H1 (cell line): Measurements from ENCODE around the gene SUGT1. TPM values are rescaled to one million over a fixed set of nuclear protein-coding genes. Genes with fewer than 3 reads are reported as not detected.

ENCODE experiments used
- CTCF ChIA-PET: fragments of 300-600 bp; sonication (Branson Sonifier 250); formaldehyde crosslinking; loops from one replicate; lab custom pipeline; 2021; ENCODE audit not compliant: partially characterized antibody; lab: Charles Lee
- POLR2A ChIA-PET: fragments of 300-600 bp; sonication (Branson Sonifier 250); formaldehyde crosslinking; loops from one replicate; lab custom pipeline; 2021; ENCODE audit warnings: inconsistent platforms; ENCODE audit not compliant: partially characterized antibody; lab: Charles Lee
- DNase-seq, 2 experiments: peaks; one replicate each; pipeline versions ENCODE4 v3.0.0 to v3.0.0-alpha.2; 2010 to 2022; ENCODE audit warnings: low spot score in 2 of 2, low read depth in 1 of 2, mixed read lengths in 1 of 2
- FAIRE-seq: peaks from 2 replicates; lab custom pipeline; 2011; peaks lifted over from hg19 to GRCh38; lab: Jason Lieb, UNC
- H2AFZ ChIP-seq: 2 replicates; pipeline ENCODE4 v1.8.1; 2012; ENCODE audit warnings: low read length, inconsistent platforms
- H2AK5ac ChIP-seq: 2 replicates; pipeline ENCODE4 v1.6.1; 2013; ENCODE audit warnings: low read depth, low read length
- H2BK120ac ChIP-seq: replicated peaks from 2 replicates; pipeline ENCODE3; 2013; ENCODE audit warnings: low read depth, low read length, inconsistent platforms
- H2BK12ac ChIP-seq: 2 replicates; pipeline ENCODE4 v1.6.1; 2013; ENCODE audit warnings: low read depth, low read length
- H2BK15ac ChIP-seq: 2 replicates; pipeline ENCODE4 v1.6.1; 2013; ENCODE audit warnings: low read length
- H2BK20ac ChIP-seq: 2 replicates; pipeline ENCODE4 v1.6.1; 2013; ENCODE audit warnings: low read length
- H2BK5ac ChIP-seq: 2 replicates; pipeline ENCODE4 v1.6.1; 2013; ENCODE audit warnings: low read depth, low read length
- H3K14ac ChIP-seq: 2 replicates; pipeline ENCODE4 v1.6.1; 2013; ENCODE audit warnings: inconsistent platforms; ENCODE audit not compliant: insufficient read length
- H3K18ac ChIP-seq: 2 replicates; pipeline ENCODE4 v1.6.1; 2013; ENCODE audit warnings: low read length; ENCODE audit errors: extremely low read depth
- H3K23ac ChIP-seq: 2 replicates; pipeline ENCODE4 v1.6.1; 2013; ENCODE audit warnings: inconsistent platforms; ENCODE audit not compliant: insufficient read length
- H3K23me2 ChIP-seq: 2 replicates; pipeline ENCODE4 v1.6.1; 2013; ENCODE audit warnings: low read depth, low read length
- H3K27ac ChIP-seq: 2 replicates; pipeline ENCODE4 v1.6.1; 2011; ENCODE audit warnings: low read depth, low read length, inconsistent platforms
- H3K27me3 ChIP-seq, 4 experiments: replicated peaks in 1 of 4; 1 replicate in 1 of 4; 2 replicates in 3 of 4; pipeline versions ENCODE4 v1.6.1 to v1.8.1; 2011 to 2013; ENCODE audit warnings: low read length in 3 of 4, mild to moderate bottlenecking in 3 of 4, inconsistent platforms in 2 of 4, mixed read lengths in 2 of 4, moderate library complexity in 1 of 4; ENCODE audit not compliant: control insufficient read depth in 3 of 4, insufficient read depth in 3 of 4; ENCODE audit errors: extremely low read depth in 1 of 4
- H3K36me3 ChIP-seq, 4 experiments: 2 replicates each; pipeline versions ENCODE4 v1.6.1 to v1.8.1; 2011 to 2013; ENCODE audit warnings: mild to moderate bottlenecking in 4 of 4, low read length in 3 of 4, moderate library complexity in 2 of 4, control low read depth in 1 of 4, inconsistent platforms in 1 of 4; ENCODE audit not compliant: insufficient read depth in 4 of 4, control insufficient read depth in 2 of 4
- H3K4ac ChIP-seq: replicated peaks from 2 replicates; pipeline ENCODE3; 2013; ENCODE audit warnings: low read length, low read depth, mixed read lengths, inconsistent platforms; ENCODE audit not compliant: insufficient read length
- H3K4me1 ChIP-seq, 4 experiments: replicated peaks in 1 of 4; 1 replicate in 1 of 4; 2 replicates in 3 of 4; pipeline versions ENCODE4 v1.6.1 to v1.8.1; 2011 to 2013; ENCODE audit warnings: low read length in 3 of 4, inconsistent platforms in 2 of 4, mixed read lengths in 1 of 4; ENCODE audit not compliant: insufficient read depth in 4 of 4, control insufficient read depth in 3 of 4
- H3K4me2 ChIP-seq, 2 experiments: 2 replicates each; pipeline versions ENCODE4 v1.6.1 to v1.8.1; 2011 to 2013; ENCODE audit warnings: low read depth in 2 of 2, low read length in 2 of 2, control low read depth in 1 of 2, inconsistent platforms in 1 of 2, mild to moderate bottlenecking in 1 of 2; ENCODE audit not compliant: insufficient read depth in 1 of 2
- H3K4me3 ChIP-seq, 4 experiments: fragments of 200-600, 300-600 bp in 1 of 4; sonication (generic), shearing (Covaris generic), sonication (Bioruptor Twin) in 1 of 4; 2 replicates each; pipeline versions ENCODE4 v1.5.1 to v1.8.1; 2011 to 2016; ENCODE audit warnings: low read length in 4 of 4, low read depth in 3 of 4, control low read depth in 2 of 4, inconsistent platforms in 2 of 4, mild to moderate bottlenecking in 2 of 4, mixed read lengths in 1 of 4, moderate library complexity in 1 of 4; ENCODE audit not compliant: insufficient read depth in 2 of 4; ENCODE audit errors: extremely low read depth in 1 of 4
- H3K56ac ChIP-seq: replicated peaks from 2 replicates; pipeline ENCODE3; 2013; ENCODE audit warnings: low read depth, mild to moderate bottlenecking, mixed read lengths, low read length, inconsistent platforms; ENCODE audit not compliant: insufficient read length
- H3K79me1 ChIP-seq: 2 replicates; pipeline ENCODE4 v1.6.1; 2013; ENCODE audit warnings: low read depth, low read length, control low read depth
- H3K79me2 ChIP-seq, 2 experiments: 2 replicates each; pipeline versions ENCODE4 v1.6.1 to v1.8.1; 2012 to 2013; ENCODE audit warnings: low read length in 2 of 2, mild to moderate bottlenecking in 2 of 2, inconsistent platforms in 1 of 2; ENCODE audit not compliant: insufficient read depth in 2 of 2, control insufficient read depth in 1 of 2
- H3K9ac ChIP-seq, 4 experiments: replicated peaks in 1 of 4; 1 replicate in 1 of 4; 2 replicates in 3 of 4; pipeline versions ENCODE4 v1.6.1 to v1.8.1; 2011 to 2013; ENCODE audit warnings: low read depth in 3 of 4, low read length in 3 of 4, control low read depth in 2 of 4, mild to moderate bottlenecking in 2 of 4, moderate library complexity in 2 of 4, inconsistent platforms in 1 of 4; ENCODE audit errors: extremely low read depth in 1 of 4
- H3K9me3 ChIP-seq, 2 experiments: 2 replicates each; pipeline versions ENCODE4 v1.6.1 to v1.8.1; 2012 to 2013; ENCODE audit warnings: mild to moderate bottlenecking in 2 of 2, moderate library complexity in 2 of 2, control low read depth in 1 of 2, inconsistent platforms in 1 of 2, low read depth in 1 of 2, low read length in 1 of 2, mixed read lengths in 1 of 2; ENCODE audit not compliant: insufficient read depth in 2 of 2
- H4K20me1 ChIP-seq, 2 experiments: replicated peaks in 1 of 2; 2 replicates each; pipeline versions ENCODE3 to v1.8.1; 2011 to 2013; ENCODE audit warnings: inconsistent platforms in 2 of 2, low read length in 2 of 2, mild to moderate bottlenecking in 1 of 2; ENCODE audit not compliant: insufficient read depth in 2 of 2, control insufficient read depth in 1 of 2
- H4K5ac ChIP-seq: 2 replicates; pipeline ENCODE4 v1.6.1; 2013; ENCODE audit warnings: low read length, low read depth, mixed read lengths, inconsistent platforms; ENCODE audit not compliant: insufficient read length
- H4K8ac ChIP-seq: 2 replicates; pipeline ENCODE4 v1.8.0; 2013; ENCODE audit warnings: mild to moderate bottlenecking, moderate library complexity, low read length, inconsistent platforms; ENCODE audit not compliant: insufficient read depth; ENCODE audit errors: extremely low read depth
- H4K91ac ChIP-seq: replicated peaks from 2 replicates; pipeline ENCODE3; 2013; ENCODE audit warnings: low read length, mixed read lengths, inconsistent platforms; ENCODE audit not compliant: insufficient read length
- CHD1 ChIP-seq: IDR thresholded peaks from 2 replicates; pipeline ENCODE4 v1.6.1; 2012; ENCODE audit warnings: low read depth, low read length, improper control_type of control experiment
- WGBS, 2 experiments: shearing (Covaris generic) in 1 of 2; methylation state at CpG; one replicate each; pipeline versions ENCODE4 v1.1.6 to v1.1.7; 2013 to 2015; ENCODE audit warnings: low lambda C conversion rate in 2 of 2, mixed read lengths in 2 of 2, inconsistent platforms in 1 of 2, low coverage in 1 of 2, missing lambda C conversion rate in 1 of 2; ENCODE audit not compliant: insufficient replicate concordance in 2 of 2, insufficient coverage in 1 of 2, insufficient read length in 1 of 2; ENCODE audit errors: extremely low coverage in 1 of 2, missing lambda C conversion rate in 1 of 2; 5-methylcytosine and 5-hydroxymethylcytosine counted together
- polyA plus RNA-seq, 7 experiments: library from polyadenylated mRNA; depleted of rRNA in 3 of 7; stranded (reverse) in 5 of 7; unstranded in 2 of 7; fragments of >200 nt in 5 of 7; fragments of 200-250 nt in 2 of 7; gene quantifications; 1 replicate in 5 of 7; 2 replicates in 1 of 7; 4 replicates in 1 of 7; pipeline versions ENCODE4 v1.2.1 to v1.2.3, GENCODE V29; 2011 to 2013; ENCODE audit warnings: missing spikeins in 2 of 7, mixed read lengths in 2 of 7
- total RNA-seq: library from RNA; stranded (reverse); fragmentation: NEBNext Ultra II Directional; extraction: Animal tissue kit (Norgen Biotek cat#: 25700); gene quantifications from 2 replicates; pipeline ENCODE4 v1.2.1, GENCODE V29; 2021

SUGT1 gene
- total and polyA plus RNA-seq, 2 of the 8 experiments (the other 6 are each of a cell fraction or from before 2014, with no cell fraction given), result 21.0 to 99.4 TPM

GRCh38 chr13:52723181-52723580, 70.5 kb downstream of the SUGT1 start:
- no peak overlapping the region for H3K27ac ChIP-seq
- no peak overlapping the region for H4K5ac ChIP-seq
- H2BK12ac ChIP-seq, result no peak overlapping the region
- DNase-seq, result no peak
- H3K56ac ChIP-seq, result no peak overlapping the region
- no peaks in the 10 kb centered on the region for H3K4me1 ChIP-seq
- H4K91ac ChIP-seq, result no peak overlapping the region
- no peak overlapping the region for H3K23ac ChIP-seq
- no peak overlapping the region for H3K4me2 ChIP-seq
- 89% methylated on average over 4 of the region's 4 CpGs; no CpG with 5 or more reads in 1 of the 2 experiments for WGBS, 2 experiments
- no peak overlapping the region for H2BK120ac ChIP-seq
- ChIA-PET POLR2A (interaction anchor here (0.7 to 2.6 kb wide), 3 partner anchors 9 to 14 kb away, joined by 4 to 8 read pairs (median 4); no protein-coding TSS in a partner anchor), CTCF (interaction anchor here (0.9 to 3.5 kb wide), 7 partner anchors 10 to 123 kb away, joined by 3 to 17 read pairs (median 12); partner anchors contain the start of gene CNMD)
- no peak overlapping the region for H3K4ac ChIP-seq
- no peak overlapping the region for H2BK5ac ChIP-seq
- no peak for FAIRE-seq
- TF ChIP-seq CHD1, result no peak
- H4K20me1 ChIP-seq, result no peaks in the 10 kb centered on the region
- no peaks in the 10 kb centered on the region for H3K27me3 ChIP-seq
- H3K23me2 ChIP-seq, result no peaks in the 10 kb centered on the region; the same call in 1 of the 2 replicates
- H2AK5ac ChIP-seq, result no peak overlapping the region
- H4K8ac ChIP-seq, result no peak overlapping the region
- H3K18ac ChIP-seq, result no peak overlapping the region
- H3K79me2 ChIP-seq, result no peaks in the 10 kb centered on the region
- H3K9me3 ChIP-seq, result peaks cover 16 to 30% of the 10 kb centered on the region in 2 experiments
- H2BK20ac ChIP-seq, result no peak overlapping the region
- peaks cover 2% of the 10 kb centered on the region; the same call in 1 of the 2 replicates for H3K79me1 ChIP-seq
- H3K36me3 ChIP-seq, result peaks cover 7 to 65% (median 37%) of the 10 kb centered on the region in 4 experiments; a peak in 7 of 8 replicates
- H3K14ac ChIP-seq, result no peak overlapping the region
- no peak overlapping the region for H3K9ac ChIP-seq
- H2AFZ ChIP-seq, result no peak overlapping the region
- no peak overlapping the region for H2BK15ac ChIP-seq
- H3K4me3 ChIP-seq, result no peak overlapping the region
